NCI-H1092 (cell line): ENCODE results near the gene RANGAP1.

ENCODE experiments used
- DNase-seq: peaks from one replicate; lab custom pipeline; 2025; lab: John Stamatoyannopoulos, UW

Gene RANGAP1

GRCh38 chr22:41234815-41235695 lies 50.9 kb downstream of the RANGAP1 start:
- no peak for DNase-seq

GRCh38 chr22:41231369-41231768 lies 54.6 kb downstream of the RANGAP1 start:
- no peak for DNase-seq

- no peak for DNase-seq
These were observed 55.6 kb downstream of the RANGAP1 start for GRCh38 chr22:41230401-41230785.

DNA sequence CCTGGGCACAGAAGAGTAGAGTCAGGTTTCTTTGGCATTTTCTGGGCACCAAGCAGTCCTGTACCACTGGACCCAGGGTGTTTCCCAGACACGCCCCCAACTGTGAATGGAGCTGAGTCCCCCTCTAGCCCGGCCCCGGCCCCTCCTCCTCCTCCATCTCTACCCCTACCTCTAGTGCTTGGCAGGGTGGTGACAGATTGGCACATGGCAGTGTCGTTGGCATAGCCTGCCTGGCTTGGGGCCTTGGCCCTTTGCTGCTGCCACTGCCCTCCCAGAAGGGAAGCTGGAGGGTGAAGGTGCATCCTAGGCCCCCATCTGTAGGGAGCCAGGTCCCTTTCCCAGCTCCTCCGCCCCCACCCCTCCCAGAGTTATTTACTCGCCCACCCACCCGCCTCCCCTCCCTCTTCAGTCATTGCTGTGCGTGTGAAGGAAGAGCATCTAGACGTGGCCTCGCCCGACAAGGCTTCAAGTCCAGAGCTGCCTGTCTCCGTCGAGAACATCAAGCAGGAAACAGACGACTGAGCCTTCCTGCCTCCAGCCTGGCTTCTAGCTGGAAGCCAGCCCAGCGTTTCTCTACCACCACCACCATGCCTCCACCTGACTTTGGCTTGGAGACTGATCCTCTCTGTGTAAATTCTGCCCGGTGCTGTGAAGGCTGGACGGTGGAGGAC lies 56.1 kb downstream of the RANGAP1 start:
- DNase-seq = no peak

GRCh38 chr22:41229215-41229614 lies 56.8 kb downstream of the RANGAP1 start:
- DNase-seq = no peak

GRCh38 chr22:41226723-41227655 lies 59.0 kb downstream of the RANGAP1 start:
- DNase-seq = no peak

DNA sequence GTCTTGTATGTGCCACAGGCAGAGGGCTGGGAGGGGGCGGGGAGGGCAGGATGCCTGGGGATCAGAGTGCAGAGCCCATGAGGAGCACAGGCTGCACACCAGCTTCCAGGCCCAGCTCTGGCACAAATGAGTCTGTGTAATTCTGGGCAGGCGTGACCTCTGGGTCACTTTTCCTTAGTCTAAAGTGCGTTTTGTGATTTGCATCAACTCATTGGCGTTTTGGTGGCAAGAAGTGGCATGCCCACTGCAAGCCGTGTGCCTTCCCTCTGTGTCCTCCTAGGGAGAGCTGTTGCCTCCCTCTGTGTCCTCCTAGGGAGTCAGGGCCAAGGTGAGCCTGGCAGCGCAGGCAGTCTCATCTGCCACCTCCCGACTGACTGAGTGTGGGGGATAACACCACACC lies 62.5 kb downstream of the RANGAP1 start:
- DNase-seq = no peak

DNA sequence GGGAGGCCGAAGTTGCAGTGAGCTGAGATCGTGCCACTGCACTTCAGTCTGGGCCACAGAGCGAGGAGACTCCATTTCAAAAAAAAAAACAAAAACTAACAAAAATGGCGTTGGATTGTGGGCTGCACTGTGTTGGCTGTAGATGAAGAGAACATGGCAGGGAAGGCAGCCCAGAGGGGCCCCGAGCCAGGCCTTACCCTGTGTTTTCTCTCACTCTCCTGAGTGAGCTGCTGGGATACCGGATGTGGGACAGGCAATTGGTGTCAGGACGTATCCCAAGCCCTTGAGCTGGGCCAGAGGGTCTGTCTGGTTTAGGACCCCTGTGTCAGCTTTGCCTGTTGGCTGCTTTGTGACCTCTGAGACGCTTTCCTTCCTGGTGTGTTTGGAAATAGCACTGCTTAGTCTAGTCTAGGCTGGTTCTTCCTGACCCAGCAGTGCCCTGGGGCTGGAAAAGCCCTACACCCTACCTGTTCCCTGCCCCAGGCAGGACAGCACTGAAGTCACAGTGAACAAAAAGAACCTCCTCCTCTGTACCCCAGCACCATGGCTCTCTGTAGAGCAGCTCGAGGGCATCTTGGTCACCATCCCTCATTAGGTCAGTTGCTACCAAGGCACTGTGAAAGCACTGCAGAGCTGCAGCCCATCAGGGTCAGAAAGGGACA lies 63.0 kb downstream of the RANGAP1 start:
- DNase-seq = no peak

DNA sequence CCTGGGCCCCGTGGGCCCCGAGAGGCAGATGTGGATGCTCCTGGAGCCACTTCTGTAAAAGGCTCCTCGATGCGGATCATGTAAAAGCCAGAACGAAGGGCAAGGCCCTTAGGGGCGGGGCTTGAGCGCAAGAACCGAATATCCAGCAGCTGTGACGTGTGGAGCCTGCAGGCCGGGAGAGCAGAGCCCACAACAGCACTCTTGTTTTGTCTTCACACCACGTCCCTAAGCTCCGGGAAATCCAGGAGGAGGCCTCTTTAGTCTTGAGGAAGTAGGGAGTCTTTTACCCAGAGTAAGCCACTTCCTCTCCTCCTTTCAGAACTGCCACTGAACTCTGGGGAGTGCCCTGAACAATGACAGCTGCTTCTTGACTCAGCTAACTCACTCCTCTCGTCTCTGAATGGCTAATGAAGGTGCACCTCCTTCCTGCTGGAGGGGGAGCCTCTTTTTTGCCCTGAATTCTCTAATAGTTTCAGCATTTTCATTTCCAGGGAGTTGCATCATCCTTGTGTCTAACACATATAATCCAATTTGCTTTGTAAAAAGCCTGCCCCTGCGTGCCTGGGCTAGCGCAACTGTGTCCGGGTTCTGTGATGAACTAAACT lies 68.3 kb downstream of the RANGAP1 start:
- peak; percentile 46 for DNase-seq

GRCh38 chr22:41216984-41217383 lies 69.0 kb downstream of the RANGAP1 start:
- peak; percentile 46 for DNase-seq

- DNase-seq = no peak
These were observed 70.1 kb downstream of the RANGAP1 start for GRCh38 chr22:41215926-41216325.

GRCh38 chr22:41215409-41215808 lies 70.6 kb downstream of the RANGAP1 start:
- no peak for DNase-seq

GRCh38 chr22:41206719-41207118 lies 79.3 kb downstream of the RANGAP1 start:
- no peak for DNase-seq

DNA sequence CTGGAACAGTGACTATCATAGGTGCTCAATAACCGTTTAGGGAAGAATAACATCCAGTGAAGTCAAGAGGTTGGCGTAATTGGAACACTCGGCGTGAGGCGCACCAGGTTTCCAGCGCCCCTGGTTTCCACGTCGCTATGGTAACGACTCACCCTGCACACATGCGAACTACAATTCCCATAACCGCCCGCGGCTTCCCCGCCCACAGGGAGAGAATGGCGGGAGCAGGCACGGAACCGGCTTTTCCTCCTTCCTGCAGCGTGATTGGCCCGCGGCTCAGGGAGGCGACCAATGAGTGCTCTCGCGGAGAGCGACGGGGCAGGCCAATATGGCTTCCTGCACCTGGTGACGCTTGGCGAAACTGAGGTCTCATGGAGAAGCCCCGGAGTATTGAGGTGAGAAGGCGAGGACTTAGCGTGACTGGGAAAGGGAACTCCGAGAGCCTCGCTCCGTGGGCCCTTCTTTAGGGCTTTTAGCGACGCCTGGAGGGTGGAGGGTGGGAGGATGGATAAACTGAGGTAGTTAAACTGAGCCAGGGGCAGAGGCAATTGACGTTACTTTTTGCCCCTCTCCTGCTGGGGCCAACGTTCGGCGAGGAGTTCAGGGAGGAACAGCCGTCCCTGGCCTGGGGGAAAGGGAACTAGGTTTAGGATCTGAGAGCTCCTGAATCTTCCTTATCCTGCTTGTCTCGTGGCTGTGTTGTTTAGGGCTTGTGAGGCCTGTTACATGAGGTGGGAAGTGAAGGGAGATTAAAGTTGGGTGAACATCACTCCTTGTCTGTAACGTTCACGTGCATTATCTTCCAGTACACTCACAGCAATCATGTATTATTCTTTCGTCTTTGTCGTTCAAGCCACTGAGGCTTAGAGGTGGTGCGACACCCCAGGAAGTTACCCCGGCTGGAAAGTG lies 80.7 kb downstream of the RANGAP1 start, which contains the start of gene L3MBTL2:
TSS of gene L3MBTL2 (plus strand) at position 321 of the 909 bp plus-strand sequence. CDS start at position 372, 51 bp downstream.
- DNase-seq = peak; percentile 98

GRCh38 chr22:41204066-41204465 lies 81.9 kb downstream of the RANGAP1 start:
- DNase-seq = no peak

DNA sequence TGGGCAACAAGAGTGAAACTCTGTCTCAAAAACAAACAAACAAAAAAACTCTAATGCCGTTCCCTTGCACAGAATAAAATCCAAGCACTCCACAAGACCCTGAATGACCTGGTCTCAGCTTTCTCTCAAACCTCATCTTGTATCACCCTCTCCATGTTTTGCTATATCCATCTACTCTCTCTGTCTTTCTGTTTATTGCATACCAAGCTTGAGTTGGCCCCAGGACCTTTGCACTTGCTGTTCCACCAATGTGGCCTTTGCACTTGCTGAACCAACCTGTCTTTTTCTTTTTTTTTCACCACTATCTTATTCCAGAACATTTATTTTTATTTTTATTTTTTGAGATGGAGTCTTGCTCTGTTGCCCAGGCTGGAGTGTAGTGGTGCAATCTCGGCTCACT lies 82.9 kb downstream of the RANGAP1 start:
- DNase-seq = no peak

DNA sequence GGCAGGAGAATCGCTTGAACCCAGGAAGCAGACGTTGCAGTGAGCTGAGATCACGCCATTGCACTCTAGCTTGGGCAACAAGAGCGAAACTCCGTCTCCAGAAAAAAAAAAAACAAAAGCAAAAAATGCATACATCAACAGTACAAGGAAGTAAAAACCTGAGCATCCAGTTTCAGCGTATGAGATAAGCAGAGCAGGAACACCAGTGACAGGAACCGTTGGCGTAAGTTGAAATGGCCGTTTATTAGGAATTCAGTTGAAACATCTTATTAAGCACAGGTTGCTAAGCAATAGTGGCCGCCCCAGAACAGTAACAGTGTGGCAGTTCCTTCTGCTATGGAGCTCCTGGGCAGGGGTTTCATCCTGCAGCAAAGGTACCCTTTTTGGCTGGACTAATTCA lies 84.8 kb downstream of the RANGAP1 start:
- DNase-seq = no peak

GRCh38 chr22:41198027-41198580 lies 87.9 kb downstream of the RANGAP1 start:
- DNase-seq = no peak

GRCh38 chr22:41197038-41197972 lies 88.7 kb downstream of the RANGAP1 start:
- peak; percentile 57 for DNase-seq
